Measurements from ENCODE around the gene SIRPB2.
A peak's percentile ranks its signal among the peaks of the same experiment; 100 is the strongest.

GRCh38 chr20:1466211-1467081 lies 24.8 kb downstream of the SIRPB2 start, which contains the start of gene NSFL1C:
- TF ChIP-seq SUZ12 (IDR thresholded peaks at IDR 0.05; ENCODE audit: extremely low read depth, insufficient read depth, insufficient read length) (no peak), YY1 (IDR thresholded peaks at IDR 0.05; ENCODE audit: insufficient read depth, insufficient read length) (peak; percentile 86)

Measured in NT2/D1 (cell line).